Fibroblast of lung (primary cell): Measurements from ENCODE around the gene NYNRIN. TPM values are rescaled to one million over a fixed set of nuclear protein-coding genes. Genes with fewer than 3 reads are reported as not detected.

ENCODE experiments used
- DNase-seq, 2 donors: peaks; one replicate each; pipeline versions ENCODE4 v3.0.0 to v3.0.0-alpha.2; 2010; ENCODE audit warnings: low read depth in 2 of 2
- H2AFZ ChIP-seq: 2 replicates; pipeline ENCODE4 v1.5.1; 2012; ENCODE audit warnings: low read length, control low read depth, inconsistent platforms
- H3K27ac ChIP-seq: 2 replicates; pipeline ENCODE4 v1.5.1; 2011; ENCODE audit warnings: low read length, control low read depth; ENCODE audit not compliant: insufficient read depth
- H3K27me3 ChIP-seq: 2 replicates; pipeline ENCODE4 v1.5.1; 2011; ENCODE audit warnings: mild to moderate bottlenecking, low read length; ENCODE audit not compliant: control insufficient read depth, insufficient read depth
- H3K36me3 ChIP-seq: 2 replicates; pipeline ENCODE4 v1.5.1; 2011; ENCODE audit warnings: low read length; ENCODE audit not compliant: control insufficient read depth, insufficient read depth
- H3K4me1 ChIP-seq: 2 replicates; pipeline ENCODE4 v1.5.1; 2011; ENCODE audit warnings: low read length; ENCODE audit not compliant: control insufficient read depth, insufficient read depth; ENCODE audit errors: extremely low read depth
- H3K4me2 ChIP-seq: 2 replicates; pipeline ENCODE4 v1.5.1; 2011; ENCODE audit warnings: low read length, control low read depth; ENCODE audit not compliant: insufficient read depth; ENCODE audit errors: extremely low read depth
- H3K4me3 ChIP-seq, 4 experiments: fragments of 200-600 bp in 1 of 4; sonication (generic) in 1 of 4; replicated peaks in 1 of 4; 2 replicates each; pipeline ENCODE4 v1.5.1; 2011 to 2016; ENCODE audit warnings: low read length in 4 of 4, low read depth in 3 of 4, mild to moderate bottlenecking in 3 of 4, control low read depth in 2 of 4, inconsistent platforms in 1 of 4, mixed read lengths in 1 of 4; ENCODE audit not compliant: insufficient read depth in 1 of 4; ENCODE audit errors: control extremely low read depth in 1 of 4
- H3K79me2 ChIP-seq: 2 replicates; pipeline ENCODE4 v1.5.1; 2012; ENCODE audit warnings: mild to moderate bottlenecking, low read length, inconsistent platforms; ENCODE audit not compliant: control insufficient read depth, insufficient read depth
- H3K9ac ChIP-seq: 2 replicates; pipeline ENCODE4 v1.5.1; 2011; ENCODE audit warnings: mild to moderate bottlenecking, low read length, control low read depth; ENCODE audit not compliant: insufficient read depth
- H3K9me3 ChIP-seq: 2 replicates; pipeline ENCODE4 v1.5.1; 2012; ENCODE audit warnings: low read depth, low read length; ENCODE audit not compliant: control insufficient read depth, insufficient read depth
- H4K20me1 ChIP-seq: 2 replicates; pipeline ENCODE4 v1.5.1; 2011; ENCODE audit warnings: low read length; ENCODE audit not compliant: control insufficient read depth, insufficient read depth; ENCODE audit errors: extremely low read depth
- CTCF ChIP-seq, 2 donors: IDR thresholded peaks in 1 of 2; conservative IDR thresholded peaks in 1 of 2; 1 replicate in 1 of 2; 2 replicates in 1 of 2; pipeline ENCODE4 v1.5.1; 2011 to 2012; ENCODE audit warnings: low read length in 2 of 2, control low read depth in 1 of 2, inconsistent platforms in 1 of 2, low read depth in 1 of 2, mild to moderate bottlenecking in 1 of 2
- EZH2 ChIP-seq: IDR thresholded peaks from 2 replicates; pipeline ENCODE4 v1.5.1; 2012; ENCODE audit warnings: low read length, control low read depth, mild to moderate bottlenecking; ENCODE audit errors: missing control alignments
- polyA plus RNA-seq, 2 donors: library from polyadenylated mRNA; depleted of rRNA in 1 of 2; stranded (reverse) in 1 of 2; unstranded in 1 of 2; fragments of >200 nt; gene quantifications; 2 replicates each; pipeline ENCODE4 v1.2.1, GENCODE V29; 2011 to 2012; ENCODE audit warnings: missing spikeins in 1 of 2
- total RNA-seq: library from RNA; depleted of rRNA; stranded (reverse); fragments of >200 nt; gene quantifications from 2 replicates; pipeline ENCODE4 v1.2.1, GENCODE V29; 2014

Gene NYNRIN
- total and polyA plus RNA-seq, 2 donors (not counting 1 experiment from before 2014, with no cell fraction given) = 7.7 to 16.2 TPM

DNA sequence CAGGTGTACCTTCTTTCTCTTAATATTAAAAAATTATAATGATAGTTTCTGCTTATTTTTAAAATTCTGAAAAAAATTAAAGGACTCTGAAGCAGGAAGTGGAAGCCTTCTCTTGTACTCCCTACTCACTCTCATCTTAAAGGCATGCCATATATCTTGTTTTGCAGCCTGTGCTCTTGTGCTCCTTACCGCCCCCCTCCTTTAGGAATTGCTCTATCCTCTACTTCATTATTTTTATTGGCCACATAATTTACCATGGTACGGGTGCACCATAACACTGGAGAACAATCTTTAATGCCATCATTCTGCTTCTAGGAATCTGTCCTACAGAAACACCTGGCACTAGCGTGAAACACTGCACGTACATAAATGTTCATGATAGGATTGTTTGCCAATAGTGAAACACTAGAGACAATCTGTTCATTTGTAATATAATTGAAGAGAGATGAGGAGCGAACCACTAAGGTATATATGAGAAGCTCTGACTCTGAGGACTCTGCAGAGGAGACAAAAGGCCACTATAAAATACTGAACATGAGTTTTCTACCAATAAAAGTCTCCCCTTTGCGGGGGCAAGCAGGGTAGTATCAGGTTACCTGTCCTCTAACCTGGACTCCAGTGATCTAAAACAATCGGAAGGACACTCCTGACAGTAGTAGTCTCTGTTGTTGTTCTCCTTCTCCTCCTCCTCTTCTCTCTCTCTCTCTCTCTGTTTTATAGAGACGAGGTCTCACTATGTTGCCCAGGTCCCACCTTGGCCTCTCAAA lies 6.3 kb upstream of the NYNRIN start:
- H3K4me3 ChIP-seq = no peak overlapping the region
- no peaks in the 10 kb centered on the region for H3K27me3 ChIP-seq
- H3K79me2 ChIP-seq = no peaks in the 10 kb centered on the region
- TF ChIP-seq EZH2 = no peak
- peak in 1 of 2 donors; percentile 29 for TF ChIP-seq CTCF (conservative IDR thresholded peaks at IDR 0.05 in 1 of 2, IDR thresholded peaks at IDR 0.05 in 1 of 2; ENCODE audit: low read depth in 1 of 2, low read length in 2 of 2)
- no peaks in the 10 kb centered on the region for H3K9me3 ChIP-seq
- no peak overlapping the region for H2AFZ ChIP-seq
- H3K27ac ChIP-seq = no peak overlapping the region
- no peaks in the 10 kb centered on the region for H3K36me3 ChIP-seq
- DNase-seq = peak; percentile 59 to 65
- H3K4me1 ChIP-seq = peaks cover 7% of the 10 kb centered on the region
- no peak overlapping the region for H3K9ac ChIP-seq
- H4K20me1 ChIP-seq = no peaks in the 10 kb centered on the region
- H3K4me2 ChIP-seq = peak overlapping the region; percentile 7

DNA sequence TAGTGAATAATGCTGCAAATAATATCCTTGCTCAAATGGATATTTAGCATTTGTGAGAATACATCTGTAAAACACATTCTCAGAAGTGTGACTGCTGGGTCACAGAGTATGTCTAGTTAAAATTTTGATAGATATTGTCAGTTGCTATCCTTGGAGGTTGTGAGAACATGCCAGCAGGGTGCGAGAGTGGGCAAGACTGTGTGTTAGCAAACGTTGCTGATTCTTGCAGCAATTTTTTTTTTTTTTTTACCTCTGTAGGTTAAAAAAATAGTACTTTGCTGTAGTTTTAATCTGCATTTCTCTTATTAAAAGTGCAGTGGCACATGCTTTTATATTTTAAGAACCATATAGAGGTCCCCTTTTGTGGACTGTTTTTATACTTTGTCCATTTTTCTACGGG lies 4.5 kb upstream of the NYNRIN start:
- Histone ChIP-seq H4K20me1 (no peaks in the 10 kb centered on the region), H3K9ac (no peak overlapping the region), H3K79me2 (no peaks in the 10 kb centered on the region), H3K4me1 (peaks cover 8% of the 10 kb centered on the region), H3K4me3 (no peak overlapping the region), H2AFZ (no peak overlapping the region), H3K4me2 (no peak overlapping the region), H3K27ac (no peak overlapping the region), H3K36me3 (no peaks in the 10 kb centered on the region), H3K9me3 (no peaks in the 10 kb centered on the region), H3K27me3 (no peaks in the 10 kb centered on the region)
- DNase-seq = no peak
- TF ChIP-seq EZH2 (no peak), CTCF (conservative IDR thresholded peaks at IDR 0.05 in 1 of 2, IDR thresholded peaks at IDR 0.05 in 1 of 2; ENCODE audit: low read depth in 1 of 2, low read length in 2 of 2) (peak in 1 of 2 donors; percentile 1)

GRCh38 chr14:24395609-24396582 lies 2.9 kb upstream of the NYNRIN start:
- H3K36me3 ChIP-seq = no peaks in the 10 kb centered on the region
- no peak overlapping the region for H3K9ac ChIP-seq
- DNase-seq = peak in 1 of 2 donors; percentile 21
- H3K4me2 ChIP-seq = no peak overlapping the region
- H4K20me1 ChIP-seq = no peaks in the 10 kb centered on the region
- no peaks in the 10 kb centered on the region for H3K9me3 ChIP-seq
- no peaks in the 10 kb centered on the region for H3K79me2 ChIP-seq
- no peak overlapping the region for H3K27ac ChIP-seq
- H3K4me3 ChIP-seq = no peak overlapping the region
- no peak overlapping the region for H2AFZ ChIP-seq
- no peak for TF ChIP-seq EZH2
- H3K27me3 ChIP-seq = no peaks in the 10 kb centered on the region
- peaks cover 4% of the 10 kb centered on the region for H3K4me1 ChIP-seq
